Mucosa of descending colon (tissue), 3 donors: ENCODE data around the gene ACKR3. TPM values are rescaled to one million over a fixed set of nuclear protein-coding genes. Genes with fewer than 3 reads are reported as not detected.

Experiments
- ATAC-seq: fragments of 200-7000 bp; cut with Tn5 transposase; one replicate; pipeline ENCODE4 v1.9.1; 2020; ENCODE audit warnings: mild to moderate bottlenecking, moderate library complexity
- DNase-seq, 3 donors: peaks; one replicate each; pipeline ENCODE4 v3.0.0-alpha.2; 2020
- H3K36me3 ChIP-seq: fragments of 200-600 bp; one replicate; pipeline ENCODE4 v1.8.0; 2021; ENCODE audit warnings: low read depth, mild to moderate bottlenecking
- H3K4me1 ChIP-seq: fragments of 200-600 bp; one replicate; pipeline ENCODE4 v1.8.0; 2021; ENCODE audit warnings: low read depth, mild to moderate bottlenecking
- H3K4me3 ChIP-seq: fragments of 200-600 bp; one replicate; pipeline ENCODE4 v1.8.0; 2021; ENCODE audit warnings: mild to moderate bottlenecking
- H3K9me3 ChIP-seq: fragments of 200-600 bp; one replicate; pipeline ENCODE4 v1.8.0; 2021; ENCODE audit warnings: mild to moderate bottlenecking
- intact Hi-C, 2 donors: fragments of 100-400 bp; cut with DNase I in 1 of 2; cut with micrococcal nuclease in 1 of 2; formaldehyde crosslinking; loops; one replicate each; pipeline versions ENCODE4 v1.11.0 to v1.11.1; 2022; cut with DNase I, micrococcal nuclease
- total RNA-seq, 3 donors: library from RNA; stranded (reverse); fragmentation: NEBNext Ultra II Directional in 2 of 3; extraction: Animal tissue kit (Norgen Biotek cat#: 25700) in 2 of 3; gene quantifications; one replicate each; pipeline versions ENCODE4 v1.2.1 to v1.2.4, GENCODE V29; 2021 to 2023
- TF ChIP-seq, protein P1 (sequence below): fragments of 200-600 bp; IDR thresholded peaks from one replicate; pipeline ENCODE4 v1.8.0; 2022; ENCODE audit warnings: antibody characterized with exemption, mild to moderate bottlenecking
- donor health status: DM: no; HTN: no; CAD: no; lungs with moderate emphysema.
- donor health status: DM: no; HTN: no; CAD: no.
- donor health status: DM: no; HTN: yes; CAD: no.

ACKR3 gene
- total RNA-seq, 3 donors from 2014 or later = 8.0 to 17.9 (median 11.9) TPM

DNA sequence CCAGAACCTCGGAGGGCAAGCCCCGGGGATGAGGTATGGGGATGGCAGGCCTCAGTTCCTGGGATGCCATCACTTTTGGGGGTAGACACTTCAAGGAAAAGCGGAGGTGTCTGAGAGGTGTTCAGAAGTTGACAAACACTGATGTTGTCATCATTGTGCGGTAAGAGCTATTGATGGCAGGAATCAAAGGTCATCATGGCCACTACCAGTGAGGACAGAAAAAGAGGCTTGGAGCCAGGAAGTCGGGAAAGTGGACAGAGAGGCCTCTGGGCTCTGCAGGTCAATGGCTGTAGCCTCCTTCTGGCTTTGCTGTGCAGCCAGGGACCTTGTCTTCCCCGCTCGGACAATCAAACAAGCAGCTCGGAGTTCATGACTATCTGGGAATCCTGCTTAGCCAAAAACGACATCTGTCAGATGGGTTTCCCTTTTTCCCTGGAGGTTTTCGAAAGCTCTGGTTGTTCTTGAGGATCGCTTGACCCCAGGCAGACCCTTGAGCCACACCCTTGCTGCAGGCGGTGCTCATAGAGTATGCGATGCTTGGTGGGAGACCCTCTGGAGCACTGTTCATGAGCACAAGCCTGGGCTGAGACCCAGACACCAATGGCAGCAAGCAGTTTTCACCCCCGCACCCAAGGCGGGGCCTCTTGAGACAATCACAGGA lies 19.4 kb downstream of the ACKR3 start:
- intact Hi-C loops = no loop called here
- TF ChIP-seq, protein P1, sequence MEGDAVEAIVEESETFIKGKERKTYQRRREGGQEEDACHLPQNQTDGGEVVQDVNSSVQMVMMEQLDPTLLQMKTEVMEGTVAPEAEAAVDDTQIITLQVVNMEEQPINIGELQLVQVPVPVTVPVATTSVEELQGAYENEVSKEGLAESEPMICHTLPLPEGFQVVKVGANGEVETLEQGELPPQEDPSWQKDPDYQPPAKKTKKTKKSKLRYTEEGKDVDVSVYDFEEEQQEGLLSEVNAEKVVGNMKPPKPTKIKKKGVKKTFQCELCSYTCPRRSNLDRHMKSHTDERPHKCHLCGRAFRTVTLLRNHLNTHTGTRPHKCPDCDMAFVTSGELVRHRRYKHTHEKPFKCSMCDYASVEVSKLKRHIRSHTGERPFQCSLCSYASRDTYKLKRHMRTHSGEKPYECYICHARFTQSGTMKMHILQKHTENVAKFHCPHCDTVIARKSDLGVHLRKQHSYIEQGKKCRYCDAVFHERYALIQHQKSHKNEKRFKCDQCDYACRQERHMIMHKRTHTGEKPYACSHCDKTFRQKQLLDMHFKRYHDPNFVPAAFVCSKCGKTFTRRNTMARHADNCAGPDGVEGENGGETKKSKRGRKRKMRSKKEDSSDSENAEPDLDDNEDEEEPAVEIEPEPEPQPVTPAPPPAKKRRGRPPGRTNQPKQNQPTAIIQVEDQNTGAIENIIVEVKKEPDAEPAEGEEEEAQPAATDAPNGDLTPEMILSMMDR = no peak
- DNase-seq (no peak), ATAC-seq (no peak)
- Histone ChIP-seq H3K36me3 (no peaks in the 10 kb centered on the region), H3K9me3 (no peaks in the 10 kb centered on the region), H3K4me3 (no peak overlapping the region), H3K4me1 (no peaks in the 10 kb centered on the region)

DNA sequence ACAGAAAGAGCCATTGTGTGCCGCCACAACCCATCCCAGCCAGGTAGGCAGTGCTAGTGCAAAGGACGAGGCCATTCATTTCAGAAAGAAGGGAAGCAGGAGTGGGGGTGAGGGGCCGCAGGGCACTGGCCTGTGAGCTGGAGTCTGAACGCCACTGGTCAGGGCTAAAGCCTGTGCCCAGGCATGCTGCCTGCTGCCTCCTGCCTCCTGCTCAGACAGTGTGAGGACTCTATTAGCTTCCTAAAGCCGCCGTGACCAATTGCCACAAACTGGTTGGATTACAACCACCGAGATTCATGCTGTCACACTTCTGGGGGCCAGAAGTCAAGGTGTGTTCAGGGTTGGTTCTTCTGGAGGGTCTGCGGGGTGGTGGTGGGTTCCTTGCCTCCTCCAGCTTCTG lies 21.2 kb downstream of the ACKR3 start:
- ATAC-seq (no peak), DNase-seq (no peak)
- no peak overlapping the region for H3K4me3 ChIP-seq
- H3K4me1 ChIP-seq = no peaks in the 10 kb centered on the region
- intact Hi-C loops = no loop called here
- TF ChIP-seq, protein P1 = no peak
- H3K9me3 ChIP-seq = peaks cover 4% of the 10 kb centered on the region
- no peaks in the 10 kb centered on the region for H3K36me3 ChIP-seq

DNA sequence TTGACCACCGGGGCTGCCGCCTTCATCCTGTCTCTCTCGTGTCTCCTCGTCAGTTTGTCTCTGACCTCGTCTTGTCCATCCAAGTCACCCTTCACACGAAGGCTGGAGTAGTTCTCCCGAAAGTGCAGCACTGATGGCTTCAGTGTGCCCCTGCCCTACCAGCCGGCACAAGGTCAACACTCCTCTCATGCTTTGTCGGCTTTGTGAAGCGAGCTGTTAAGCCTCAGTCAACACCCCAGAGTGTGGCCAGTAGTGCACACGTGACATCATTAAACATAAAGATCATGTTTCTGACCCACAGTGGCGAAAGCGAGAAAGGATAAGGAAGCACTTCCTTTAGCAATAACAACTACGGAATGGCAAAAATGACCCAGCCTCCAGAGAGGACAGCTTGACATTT lies 23.2 kb downstream of the ACKR3 start:
- DNase-seq (no peak), ATAC-seq (no peak)
- intact Hi-C loops = no loop called here
- TF ChIP-seq, protein P1 = no peak
- H3K9me3 ChIP-seq = peaks cover 4% of the 10 kb centered on the region
- no peaks in the 10 kb centered on the region for H3K4me1 ChIP-seq
- H3K4me3 ChIP-seq = no peak overlapping the region
- H3K36me3 ChIP-seq = no peaks in the 10 kb centered on the region

DNA sequence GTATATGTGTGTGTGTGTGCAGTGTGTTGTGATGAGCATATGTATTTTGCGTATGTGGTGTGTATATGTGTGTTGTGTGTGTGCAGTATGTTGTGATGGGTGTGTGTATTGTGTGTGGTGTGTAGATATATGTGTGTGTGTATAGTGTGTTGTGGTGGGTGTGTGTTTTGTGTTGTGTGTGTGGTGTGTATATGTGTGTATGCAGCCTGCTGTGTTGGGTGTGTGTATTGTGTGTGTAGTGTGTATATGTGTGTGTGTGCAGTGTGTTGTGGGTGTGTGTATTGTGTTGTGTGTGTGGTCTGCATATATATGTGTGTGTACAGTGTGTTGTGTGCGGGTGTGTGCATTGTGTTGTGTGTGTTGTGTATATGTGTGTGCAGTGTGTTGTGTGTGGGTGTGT lies 23.9 kb downstream of the ACKR3 start:
- ATAC-seq = no peak
- Histone ChIP-seq H3K4me3 (no peak overlapping the region), H3K36me3 (no peaks in the 10 kb centered on the region), H3K4me1 (no peaks in the 10 kb centered on the region), H3K9me3 (peaks cover 4% of the 10 kb centered on the region)
- DNase-seq = no peak
- intact Hi-C loops = no loop called here
- TF ChIP-seq, protein P1 = no peak

DNA sequence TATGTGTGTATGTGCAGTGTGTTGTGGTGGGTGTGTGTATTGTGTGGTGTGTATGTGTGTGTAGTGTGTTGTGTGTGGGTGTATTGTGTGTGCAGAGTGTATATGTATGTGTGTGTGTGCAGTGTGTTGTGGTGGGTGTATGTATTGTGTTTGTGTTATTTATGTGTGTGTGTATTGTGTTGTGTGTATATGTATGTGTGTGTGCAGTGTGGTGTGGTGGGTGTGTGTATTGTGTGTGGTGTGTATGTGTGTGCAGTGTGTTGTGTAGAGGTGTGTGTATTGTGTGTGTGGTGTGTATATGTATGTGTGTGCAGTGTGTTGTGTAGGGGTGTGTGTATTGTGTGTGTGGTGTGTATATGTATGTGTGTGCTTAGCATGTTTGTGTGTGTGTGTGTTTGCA lies 24.3 kb downstream of the ACKR3 start:
- Histone ChIP-seq H3K9me3 (peaks cover 4% of the 10 kb centered on the region), H3K4me1 (no peaks in the 10 kb centered on the region), H3K36me3 (no peaks in the 10 kb centered on the region), H3K4me3 (no peak overlapping the region)
- no peak for ATAC-seq
- TF ChIP-seq, protein P1 = no peak
- intact Hi-C loops = no loop called here
- no peak for DNase-seq

DNA sequence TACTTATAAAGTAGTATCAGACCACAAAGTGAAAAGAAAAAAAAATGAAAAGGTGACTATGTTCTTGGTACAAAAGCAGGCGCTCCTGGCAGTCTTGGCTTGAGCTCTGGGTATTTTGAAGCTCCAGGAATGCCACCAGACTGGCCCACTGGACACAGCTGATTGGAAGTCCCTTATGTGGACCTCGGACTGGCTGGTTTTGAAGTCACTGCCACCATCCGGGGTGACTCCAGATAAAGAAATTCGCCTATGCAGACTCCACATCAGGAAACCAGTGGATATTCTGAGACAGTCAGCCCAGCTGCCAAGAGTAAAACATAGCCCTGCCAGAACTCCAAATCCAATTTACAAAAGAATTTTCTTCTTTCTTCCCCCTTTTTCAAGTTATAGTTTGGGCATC lies 28.0 kb downstream of the ACKR3 start:
- intact Hi-C loops = no loop called here
- H3K9me3 ChIP-seq = peaks cover 4% of the 10 kb centered on the region
- TF ChIP-seq, protein P1 = no peak
- ATAC-seq = no peak
- H3K36me3 ChIP-seq = no peaks in the 10 kb centered on the region
- no peaks in the 10 kb centered on the region for H3K4me1 ChIP-seq
- DNase-seq = no peak
- no peak overlapping the region for H3K4me3 ChIP-seq
